Neutrophil (primary cell): ENCODE measurements around the gene CMTM6.

Experiments used
- H3K27ac ChIP-seq: fragments of 200-600 bp; sonication (generic); 2 replicates; pipeline ENCODE4 v1.5.1; 2016; ENCODE audit warnings: mild to moderate bottlenecking, moderate library complexity
- H3K27me3 ChIP-seq: fragments of 200-600 bp; sonication (generic); 2 replicates; pipeline ENCODE4 v1.6.0; 2016; ENCODE audit warnings: mild to moderate bottlenecking
- H3K36me3 ChIP-seq: fragments of 200-600 bp; sonication (generic); 2 replicates; pipeline ENCODE4 v1.5.1; 2017
- H3K4me1 ChIP-seq, 2 experiments: fragments of 200-600 bp in 1 of 2; sonication (generic) in 1 of 2; 1 replicate in 1 of 2; 2 replicates in 1 of 2; pipeline versions ENCODE4 v1.5.1 to v1.6.1; 2013 to 2016; ENCODE audit warnings: low read depth in 1 of 2, low read length in 1 of 2, mild to moderate bottlenecking in 1 of 2, moderate library complexity in 1 of 2; ENCODE audit not compliant: control insufficient read depth in 1 of 2, insufficient read depth in 1 of 2
- H3K4me3 ChIP-seq, 2 experiments: fragments of 200-600 bp in 1 of 2; sonication (generic) in 1 of 2; 1 replicate in 1 of 2; 2 replicates in 1 of 2; pipeline ENCODE4 v1.5.1; 2013 to 2016; ENCODE audit warnings: low read depth in 1 of 2, low read length in 1 of 2, mild to moderate bottlenecking in 1 of 2, moderate library complexity in 1 of 2
- H3K9me3 ChIP-seq: fragments of 200-600 bp; sonication (generic); 2 replicates; pipeline ENCODE4 v1.5.1; 2016
- TF ChIP-seq, protein P1 (sequence below): fragments of 200-600 bp; sonication (generic); IDR thresholded peaks from 2 replicates; pipeline ENCODE4 v1.5.1; 2016; ENCODE audit warnings: antibody characterized with exemption

The CMTM6 gene

DNA sequence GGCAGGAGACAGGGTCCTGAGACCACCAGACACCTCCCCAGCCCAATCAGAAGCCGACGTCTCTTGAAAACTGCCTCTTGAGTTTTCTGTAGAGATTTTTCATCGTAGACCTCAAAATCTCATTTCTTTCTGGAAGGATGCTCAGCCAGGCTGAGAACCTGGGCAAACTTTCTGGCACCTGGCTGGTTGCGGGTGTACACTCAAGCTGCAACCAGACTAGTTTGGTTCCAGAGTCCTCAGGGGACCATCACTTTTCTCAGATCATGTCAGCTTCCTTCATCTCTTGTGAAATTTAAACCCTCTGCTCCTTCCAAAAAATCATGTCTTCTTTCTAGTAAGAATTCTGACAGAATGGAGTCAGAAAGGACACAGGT lies 65.8 kb downstream of the CMTM6 start:
- Histone ChIP-seq H3K27ac (no peak overlapping the region), H3K36me3 (no peaks in the 10 kb centered on the region), H3K9me3 (no peaks in the 10 kb centered on the region), H3K4me1 (peaks cover 34 to 36% of the 10 kb centered on the region in 2 experiments), H3K27me3 (no peaks in the 10 kb centered on the region), H3K4me3 (no peak overlapping the region)
- TF ChIP-seq, protein P1, sequence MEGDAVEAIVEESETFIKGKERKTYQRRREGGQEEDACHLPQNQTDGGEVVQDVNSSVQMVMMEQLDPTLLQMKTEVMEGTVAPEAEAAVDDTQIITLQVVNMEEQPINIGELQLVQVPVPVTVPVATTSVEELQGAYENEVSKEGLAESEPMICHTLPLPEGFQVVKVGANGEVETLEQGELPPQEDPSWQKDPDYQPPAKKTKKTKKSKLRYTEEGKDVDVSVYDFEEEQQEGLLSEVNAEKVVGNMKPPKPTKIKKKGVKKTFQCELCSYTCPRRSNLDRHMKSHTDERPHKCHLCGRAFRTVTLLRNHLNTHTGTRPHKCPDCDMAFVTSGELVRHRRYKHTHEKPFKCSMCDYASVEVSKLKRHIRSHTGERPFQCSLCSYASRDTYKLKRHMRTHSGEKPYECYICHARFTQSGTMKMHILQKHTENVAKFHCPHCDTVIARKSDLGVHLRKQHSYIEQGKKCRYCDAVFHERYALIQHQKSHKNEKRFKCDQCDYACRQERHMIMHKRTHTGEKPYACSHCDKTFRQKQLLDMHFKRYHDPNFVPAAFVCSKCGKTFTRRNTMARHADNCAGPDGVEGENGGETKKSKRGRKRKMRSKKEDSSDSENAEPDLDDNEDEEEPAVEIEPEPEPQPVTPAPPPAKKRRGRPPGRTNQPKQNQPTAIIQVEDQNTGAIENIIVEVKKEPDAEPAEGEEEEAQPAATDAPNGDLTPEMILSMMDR = no peak

DNA sequence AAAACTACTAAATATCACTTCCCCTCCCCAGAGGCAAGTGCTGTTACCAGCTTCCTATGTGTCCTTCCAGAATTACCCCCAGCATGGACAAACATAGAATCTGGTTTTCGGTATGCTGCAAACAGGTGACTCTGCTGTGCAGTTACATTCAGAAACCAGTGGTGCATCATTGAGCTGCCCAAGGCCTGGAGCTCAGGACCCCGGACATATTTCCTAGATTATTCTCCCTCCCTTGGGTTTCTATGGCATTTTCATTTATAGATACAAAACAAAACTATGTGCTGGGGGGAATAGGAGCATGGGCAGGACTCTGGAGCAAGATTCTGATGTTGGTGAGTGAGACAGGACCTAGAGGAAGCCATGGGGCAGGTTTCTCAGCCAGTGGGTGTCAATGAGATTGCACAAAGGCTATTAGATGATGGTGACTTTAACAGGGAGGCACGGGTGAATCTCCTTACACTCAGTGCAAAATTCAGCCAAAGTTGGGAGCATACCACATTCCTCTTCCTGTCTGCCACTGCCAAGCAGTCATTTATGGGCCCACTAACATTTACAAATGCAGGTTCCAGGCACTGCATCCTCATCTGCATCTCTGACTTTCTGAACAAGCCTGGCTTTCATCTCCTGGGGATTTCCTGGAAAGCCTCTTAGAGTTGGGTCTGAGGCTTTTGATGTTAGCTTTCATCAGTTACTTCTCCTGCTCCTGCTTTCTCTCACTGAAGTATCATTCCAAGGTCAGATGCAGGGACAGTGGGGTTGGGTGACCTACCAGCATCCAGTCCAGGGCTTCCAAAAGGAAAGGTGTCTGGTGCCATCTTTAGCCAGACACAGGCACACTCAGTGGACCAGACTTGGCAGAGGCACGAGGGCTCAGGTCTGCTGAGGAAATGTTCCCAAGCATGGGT lies 66.5 kb downstream of the CMTM6 start:
- Histone ChIP-seq H3K4me1 (peaks cover 34 to 36% of the 10 kb centered on the region in 2 experiments), H3K27me3 (no peaks in the 10 kb centered on the region), H3K36me3 (no peaks in the 10 kb centered on the region), H3K27ac (peak overlapping the region; percentile 36), H3K4me3 (no peak overlapping the region), H3K9me3 (no peaks in the 10 kb centered on the region)
- TF ChIP-seq, protein P1 = no peak

DNA sequence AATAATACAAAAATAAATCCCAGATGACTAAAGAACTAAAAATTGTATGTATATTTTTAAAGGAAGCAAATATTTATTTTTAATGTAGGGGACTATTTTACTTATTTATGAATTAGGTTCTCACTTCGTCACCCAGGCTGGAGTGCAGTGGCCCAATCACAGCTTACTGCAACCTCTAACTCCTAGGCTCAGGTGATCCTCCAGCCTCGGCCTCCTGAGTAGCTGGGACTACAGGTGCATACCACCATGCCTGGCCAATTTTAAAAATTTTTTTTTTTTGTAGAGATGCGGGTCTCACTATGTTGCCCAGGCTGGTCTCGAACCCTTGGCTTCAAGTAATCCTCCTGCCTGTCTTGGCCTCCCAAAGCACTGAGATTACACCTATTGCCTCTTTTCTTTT lies 68.4 kb downstream of the CMTM6 start:
- peaks cover 37 to 38% of the 10 kb centered on the region in 2 experiments for H3K4me1 ChIP-seq
- H3K9me3 ChIP-seq = no peaks in the 10 kb centered on the region
- TF ChIP-seq, protein P1 = no peak
- no peaks in the 10 kb centered on the region for H3K27me3 ChIP-seq
- no peak overlapping the region for H3K4me3 ChIP-seq
- H3K36me3 ChIP-seq = no peaks in the 10 kb centered on the region
- peak overlapping the region; percentile 88 for H3K27ac ChIP-seq

DNA sequence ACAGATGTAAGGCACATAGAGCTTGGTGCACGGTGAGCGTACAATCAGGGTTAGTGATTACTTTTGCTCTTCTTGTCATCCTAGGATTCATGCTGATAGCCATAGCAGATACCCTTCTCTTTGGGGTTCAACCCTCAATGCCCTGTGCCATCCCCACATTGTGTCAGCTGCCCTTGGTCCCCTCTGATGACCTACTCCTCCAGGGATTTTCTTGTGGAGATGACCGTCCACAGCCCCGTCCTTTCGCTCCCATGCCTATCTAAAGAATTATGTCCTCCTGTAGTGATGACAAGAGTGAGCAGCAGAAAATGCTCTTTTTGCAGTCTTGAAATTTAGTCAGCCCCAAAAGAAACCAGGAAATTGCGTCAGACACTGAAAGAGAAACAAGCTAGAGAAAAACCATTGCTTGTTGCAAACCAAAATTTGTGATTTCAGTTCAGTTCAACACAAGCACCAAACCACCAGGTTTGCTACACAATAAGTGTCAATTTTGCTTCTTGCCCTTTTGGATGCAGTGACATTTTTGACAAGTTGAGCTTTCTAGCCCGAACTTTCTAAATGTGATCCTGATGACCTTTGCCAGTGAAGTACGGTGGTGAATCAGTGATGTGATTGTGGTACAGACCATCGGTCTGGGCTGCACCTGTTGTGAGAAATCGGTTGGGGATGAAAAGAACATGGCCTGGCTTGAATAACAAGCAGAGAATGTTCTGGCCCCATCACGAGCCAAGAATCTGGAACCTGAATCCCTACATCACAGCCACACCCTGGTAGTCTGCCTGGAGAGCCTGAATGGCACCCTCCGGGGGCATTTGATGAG lies 69.7 kb downstream of the CMTM6 start:
- Histone ChIP-seq H3K4me1 (peaks cover 44 to 50% of the 10 kb centered on the region in 2 experiments), H3K4me3 (peak overlapping the region; percentile 24 to 34), H3K9me3 (no peaks in the 10 kb centered on the region), H3K27ac (peak overlapping the region; percentile 88), H3K36me3 (no peaks in the 10 kb centered on the region), H3K27me3 (no peaks in the 10 kb centered on the region)
- TF ChIP-seq, protein P1 = no peak

DNA sequence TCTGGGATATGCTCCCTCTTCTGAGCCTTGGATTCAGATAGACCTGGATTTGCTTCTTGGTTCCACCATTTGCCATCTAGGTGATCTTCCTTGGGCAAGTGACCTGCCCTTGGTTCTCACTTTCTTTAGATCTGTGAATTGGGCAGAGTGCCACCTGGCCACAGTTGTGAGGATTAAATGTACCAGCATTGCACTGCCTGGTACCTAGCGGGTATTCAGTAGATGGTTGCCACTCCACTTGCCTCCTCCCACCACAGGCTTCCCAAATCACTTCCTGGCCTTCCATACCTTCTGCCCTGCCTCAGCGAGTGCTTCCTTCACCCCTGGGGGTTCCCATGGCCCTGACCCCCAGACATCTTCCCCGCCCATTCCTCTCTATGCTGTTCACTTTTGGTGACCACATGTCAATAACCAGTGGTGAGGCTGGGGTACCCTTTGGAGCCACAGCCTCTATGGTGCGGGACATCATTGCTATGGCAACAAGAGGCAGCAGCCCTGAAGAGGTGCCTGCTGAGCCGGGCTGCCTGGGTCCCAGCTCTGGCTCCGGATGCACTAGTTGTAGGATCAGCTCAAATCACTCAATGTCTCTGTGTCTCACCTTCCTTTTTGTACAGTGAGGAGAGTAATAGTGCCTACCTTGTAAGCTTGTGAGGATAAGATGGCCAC lies 70.5 kb downstream of the CMTM6 start:
- Histone ChIP-seq H3K4me3 (peak overlapping the region in 1 of 2 experiments; percentile 34), H3K9me3 (no peaks in the 10 kb centered on the region), H3K27me3 (no peaks in the 10 kb centered on the region), H3K27ac (peak overlapping the region; percentile 88), H3K4me1 (peaks cover 46 to 57% of the 10 kb centered on the region in 2 experiments), H3K36me3 (no peaks in the 10 kb centered on the region)
- TF ChIP-seq, protein P1 = no peak
